NOMO-1 (cell line): ENCODE data around the gene IGF2R.
"Not testable (repeated sequence)": the region's sequence is repeated elsewhere in the genome, so short reads cannot be mapped to it uniquely, and the experiment has no call there.

Experiments used
- DNase-seq, 2 experiments: peaks; one replicate each; lab custom pipeline; 2025; ENCODE audit not compliant: unreplicated experiment in 2 of 2; lab: John Stamatoyannopoulos, UW

IGF2R gene

DNA sequence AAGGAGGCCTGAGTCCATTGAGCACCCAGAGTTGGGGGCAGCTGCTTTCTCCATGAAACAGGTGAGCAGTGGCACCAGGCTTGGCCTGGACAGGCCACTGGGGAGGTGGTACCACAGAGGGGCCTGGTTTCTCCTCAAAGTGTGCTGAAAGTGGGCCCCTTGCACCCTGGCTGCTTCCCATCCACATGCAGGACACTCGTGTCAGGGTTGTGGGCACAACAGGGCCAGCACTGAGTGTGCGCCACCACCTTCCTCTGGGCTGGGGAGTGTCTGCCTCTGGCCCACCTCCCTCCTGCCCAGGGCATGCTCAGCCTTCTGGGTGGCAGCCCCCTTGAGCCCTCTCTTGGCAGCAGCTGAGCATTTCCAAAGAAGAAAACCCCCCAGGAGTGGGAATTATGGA, 147.5 kb downstream of the IGF2R start:
- DNase-seq = no peak

DNA sequence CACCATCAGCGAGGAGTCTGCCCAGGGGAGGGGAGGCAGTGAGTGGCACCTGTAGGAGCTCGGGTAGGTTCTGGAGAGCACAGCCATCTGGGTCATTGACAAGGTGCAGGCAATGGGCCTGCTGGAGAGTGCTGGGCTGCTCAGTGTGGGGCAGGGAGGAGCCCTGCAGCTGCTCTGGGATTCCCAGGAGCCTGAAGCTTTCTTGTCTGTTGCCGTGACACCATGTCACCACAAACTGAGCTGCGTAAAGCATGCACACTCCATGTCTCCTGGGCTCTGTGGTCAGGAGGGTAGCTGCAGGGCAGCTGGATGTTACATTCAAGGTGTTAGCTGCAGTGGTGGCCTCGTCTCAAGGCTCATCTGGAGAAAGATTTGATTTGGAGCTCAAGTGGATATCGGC, 148.3 kb downstream of the IGF2R start:
- DNase-seq = no peak

DNA sequence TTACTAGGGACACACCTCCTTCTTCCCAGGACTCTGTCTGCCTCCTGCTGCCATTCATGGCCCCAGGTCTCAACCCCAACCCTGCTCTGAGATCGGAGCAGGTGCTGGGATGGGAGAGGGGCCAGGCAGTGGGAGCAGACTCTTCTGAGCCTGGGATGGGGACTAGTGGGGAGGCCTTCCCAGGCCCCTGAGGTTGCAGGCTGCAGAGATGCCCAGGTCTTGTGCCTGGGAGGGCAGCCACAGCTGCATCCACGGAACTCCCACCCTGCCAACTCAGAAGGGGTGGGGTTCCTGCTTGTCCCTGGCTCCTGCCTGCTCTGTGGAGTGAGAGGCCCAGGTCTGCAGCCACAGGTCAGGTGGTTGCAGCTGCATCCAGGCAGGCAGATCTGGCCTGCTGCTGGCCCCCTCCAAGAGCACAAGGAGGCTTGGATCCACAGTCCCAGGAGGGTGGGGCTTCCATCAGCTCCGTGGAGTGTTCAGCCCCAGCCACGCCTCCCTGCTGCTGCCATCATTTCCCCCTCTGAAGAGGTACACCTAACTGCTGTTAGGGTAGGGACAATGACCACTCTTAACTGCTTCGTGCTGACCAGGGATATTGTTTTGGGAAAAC, 149.8 kb downstream of the IGF2R start:
- DNase-seq = no peak

DNA sequence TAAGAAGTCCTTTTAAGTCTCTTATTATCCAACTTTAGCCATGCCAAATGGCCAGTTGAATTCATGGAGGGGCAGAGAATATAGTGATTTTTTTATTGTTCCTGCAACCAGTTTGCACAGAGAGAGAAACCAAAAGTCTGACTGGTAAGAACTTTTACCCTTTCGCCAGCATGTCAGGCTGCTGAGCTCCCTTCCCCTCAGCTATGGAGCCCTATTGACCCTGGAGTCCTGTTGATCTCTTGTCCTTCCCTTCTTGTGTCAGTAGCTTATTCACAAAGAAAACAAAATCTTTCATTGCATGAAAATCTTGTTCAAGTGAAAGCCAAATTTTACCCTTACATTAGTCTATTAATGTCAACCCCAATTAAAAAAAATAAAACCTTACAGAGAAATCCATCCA, 151.2 kb downstream of the IGF2R start:
- no peak for DNase-seq

DNA sequence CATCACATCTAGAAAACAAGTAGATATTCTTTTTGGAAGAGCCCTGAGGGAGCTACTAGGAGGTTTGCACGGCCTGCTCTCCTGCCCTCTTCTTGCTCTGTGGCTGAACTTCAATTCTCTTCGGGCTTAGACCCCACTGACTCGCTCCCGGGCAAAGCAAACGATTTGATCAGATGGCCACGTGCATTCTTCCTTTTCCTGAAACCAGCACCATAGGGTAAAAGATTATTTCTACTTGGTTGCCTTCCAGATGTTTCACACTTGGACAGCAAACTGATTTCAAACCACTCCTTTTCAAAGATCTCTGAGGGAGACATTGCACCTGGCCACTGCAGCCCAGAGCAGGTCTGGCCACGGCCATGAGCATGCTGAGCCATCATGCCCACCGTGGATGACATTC, 152.7 kb downstream of the IGF2R start, which contains the start of gene SLC22A1:
TSS of gene SLC22A1 (plus strand) at position 258 of the 400 bp plus-strand sequence. CDS start at position 379, 121 bp downstream.
- DNase-seq = no peak

DNA sequence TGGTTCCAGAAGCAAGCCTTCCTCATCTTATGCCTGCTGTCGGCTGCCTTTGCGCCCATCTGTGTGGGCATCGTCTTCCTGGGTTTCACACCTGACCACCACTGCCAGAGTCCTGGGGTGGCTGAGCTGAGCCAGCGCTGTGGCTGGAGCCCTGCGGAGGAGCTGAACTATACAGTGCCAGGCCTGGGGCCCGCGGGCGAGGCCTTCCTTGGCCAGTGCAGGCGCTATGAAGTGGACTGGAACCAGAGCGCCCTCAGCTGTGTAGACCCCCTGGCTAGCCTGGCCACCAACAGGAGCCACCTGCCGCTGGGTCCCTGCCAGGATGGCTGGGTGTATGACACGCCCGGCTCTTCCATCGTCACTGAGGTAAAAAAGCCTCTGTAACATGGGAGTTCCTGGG, 153.1 kb downstream of the IGF2R start:
- no peak for DNase-seq

DNA sequence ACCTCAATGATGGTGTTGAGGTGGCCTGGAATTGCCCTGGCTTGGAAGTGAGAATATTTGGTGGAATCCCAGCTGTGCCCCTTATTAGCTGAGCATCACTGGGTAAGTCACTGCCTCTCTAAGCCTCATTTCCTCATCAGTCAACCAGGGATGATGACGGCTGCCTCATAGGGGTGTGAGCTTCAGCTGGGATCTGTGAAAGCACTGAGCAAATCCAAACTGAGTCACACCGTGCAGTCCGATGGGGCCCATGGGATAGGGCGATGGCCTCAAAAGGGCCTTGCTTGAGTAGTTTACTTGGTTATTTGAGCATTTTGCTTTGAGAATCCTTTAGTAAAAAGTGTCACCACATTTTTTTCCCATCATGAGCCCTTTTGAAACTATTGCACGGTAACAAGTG, 153.9 kb downstream of the IGF2R start:
- DNase-seq = no peak

DNA sequence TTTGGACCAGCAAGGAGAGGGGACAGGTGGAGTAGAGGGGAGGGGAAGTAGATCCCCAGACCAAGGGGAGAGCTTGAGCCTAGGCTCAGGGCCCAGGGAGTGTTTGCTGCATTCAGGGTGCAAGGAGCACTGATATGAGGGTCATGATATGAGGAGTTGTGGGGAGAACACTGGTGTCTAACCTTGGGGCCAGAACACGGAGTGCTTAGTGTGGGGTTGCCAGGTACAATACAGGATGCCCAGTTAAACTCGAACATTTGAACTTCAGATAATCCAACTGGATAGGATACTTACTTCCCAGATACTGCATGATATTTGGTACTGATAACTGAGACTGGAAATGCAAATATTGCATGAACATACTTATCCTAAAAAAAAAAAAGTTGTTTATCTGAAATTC, 155.1 kb downstream of the IGF2R start:
- DNase-seq = no peak

DNA sequence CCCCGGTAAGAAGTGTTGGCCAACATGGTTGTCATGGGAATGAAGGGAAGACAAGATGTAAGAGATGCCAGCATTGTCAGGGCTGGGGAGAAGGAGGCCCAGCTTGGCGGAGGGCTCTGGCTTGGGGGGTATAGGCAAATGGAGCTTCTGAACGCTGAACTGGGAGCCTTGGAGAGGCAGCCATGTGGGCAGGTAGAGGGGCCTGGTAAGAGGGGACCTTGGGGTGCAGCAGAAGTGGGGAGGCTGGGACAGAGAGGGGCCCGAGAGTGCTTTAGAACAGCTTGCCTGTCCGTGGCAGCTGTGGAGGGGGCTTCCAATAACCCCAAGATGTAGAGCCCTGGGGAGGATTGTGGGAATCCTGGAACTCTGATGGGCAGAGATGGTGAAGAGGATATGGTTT, 155.7 kb downstream of the IGF2R start:
- no peak for DNase-seq

DNA sequence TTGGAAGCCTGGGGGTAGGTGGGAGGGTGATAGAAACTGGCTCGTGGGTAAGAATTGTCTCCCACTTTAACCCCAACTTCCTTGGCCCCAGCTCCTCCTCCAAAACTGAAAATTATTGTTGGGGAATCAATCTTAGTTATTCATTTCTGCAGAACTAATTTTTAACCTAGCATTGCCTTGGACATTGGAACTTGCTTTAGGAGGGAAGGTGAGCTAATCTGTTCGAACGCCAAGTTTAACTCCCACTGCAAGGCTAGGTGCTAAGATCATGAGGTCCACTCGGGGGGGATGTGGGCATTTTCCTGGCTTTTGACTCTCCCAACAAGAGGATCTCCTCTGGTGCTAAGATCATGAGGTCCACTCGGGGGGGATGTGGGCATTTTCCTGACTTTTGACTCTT, 156.2 kb downstream of the IGF2R start:
- DNase-seq = not testable (repeated sequence)

DNA sequence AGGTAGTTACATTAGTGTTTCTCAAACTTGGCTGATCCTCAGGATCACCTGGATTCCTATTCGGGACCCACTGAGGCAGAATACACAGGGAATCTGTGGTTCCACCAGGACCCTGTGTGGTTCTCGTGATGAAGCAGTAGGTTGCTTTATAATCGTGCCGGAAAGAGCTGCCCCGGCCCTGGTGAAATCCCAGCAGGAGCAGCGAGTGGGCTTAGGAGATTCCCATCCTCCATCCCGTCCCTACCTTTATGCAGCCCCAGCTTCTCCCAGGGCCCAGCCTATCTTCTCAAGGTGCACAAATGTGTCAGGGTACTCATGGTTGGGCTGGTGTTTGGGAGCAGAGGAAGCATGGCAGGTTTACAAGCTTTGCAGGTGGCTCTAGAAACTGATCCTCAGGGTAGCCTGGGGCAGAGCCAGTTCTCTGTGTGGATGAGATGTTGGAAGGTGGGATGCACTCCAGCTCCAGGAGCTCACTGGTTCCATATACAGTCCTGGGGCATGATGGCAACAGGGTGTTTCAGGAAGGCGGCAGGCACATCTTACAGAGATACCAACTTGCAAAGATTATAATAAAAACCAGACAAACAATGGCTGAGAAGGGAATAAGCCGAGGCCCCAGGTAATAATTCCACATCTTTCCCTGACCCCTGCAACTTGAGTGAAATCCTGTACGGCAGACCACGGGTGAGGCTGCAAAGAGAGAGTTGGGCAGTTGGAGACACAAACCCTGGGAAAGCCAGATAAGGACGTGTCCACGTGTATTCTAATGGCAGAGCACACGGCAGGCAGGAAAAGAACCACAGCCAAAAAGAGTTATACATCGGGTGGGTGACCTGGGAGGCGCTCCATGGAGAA, 158.6 kb downstream of the IGF2R start:
- DNase-seq = no peak

DNA sequence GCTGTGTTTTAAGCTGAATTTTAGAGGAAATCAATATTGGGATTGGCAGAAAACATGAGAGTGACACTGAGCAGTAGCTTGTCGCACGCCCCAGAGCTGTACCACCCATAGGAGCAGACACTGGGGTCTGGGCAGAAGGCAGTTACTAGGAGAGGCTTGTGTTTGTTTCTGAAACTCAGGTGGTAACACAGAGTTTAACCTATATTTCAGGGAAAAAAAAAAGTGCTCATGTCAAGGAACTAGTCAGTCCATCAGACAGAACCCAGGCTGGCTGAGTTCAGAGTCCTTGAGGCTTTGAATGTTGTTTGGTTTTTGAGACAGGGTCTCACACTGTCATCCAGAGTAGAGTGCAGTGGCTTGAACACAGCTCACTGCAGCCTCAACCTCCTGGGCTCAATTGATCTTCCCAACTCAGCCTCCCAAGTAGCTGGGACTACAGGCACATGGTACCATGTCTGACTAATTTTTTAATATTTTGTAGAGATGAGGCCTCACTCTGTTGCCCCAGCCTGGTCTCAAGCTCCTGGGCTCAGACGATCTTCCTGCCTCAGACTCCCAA, 159.3 kb downstream of the IGF2R start:
- DNase-seq = no peak

DNA sequence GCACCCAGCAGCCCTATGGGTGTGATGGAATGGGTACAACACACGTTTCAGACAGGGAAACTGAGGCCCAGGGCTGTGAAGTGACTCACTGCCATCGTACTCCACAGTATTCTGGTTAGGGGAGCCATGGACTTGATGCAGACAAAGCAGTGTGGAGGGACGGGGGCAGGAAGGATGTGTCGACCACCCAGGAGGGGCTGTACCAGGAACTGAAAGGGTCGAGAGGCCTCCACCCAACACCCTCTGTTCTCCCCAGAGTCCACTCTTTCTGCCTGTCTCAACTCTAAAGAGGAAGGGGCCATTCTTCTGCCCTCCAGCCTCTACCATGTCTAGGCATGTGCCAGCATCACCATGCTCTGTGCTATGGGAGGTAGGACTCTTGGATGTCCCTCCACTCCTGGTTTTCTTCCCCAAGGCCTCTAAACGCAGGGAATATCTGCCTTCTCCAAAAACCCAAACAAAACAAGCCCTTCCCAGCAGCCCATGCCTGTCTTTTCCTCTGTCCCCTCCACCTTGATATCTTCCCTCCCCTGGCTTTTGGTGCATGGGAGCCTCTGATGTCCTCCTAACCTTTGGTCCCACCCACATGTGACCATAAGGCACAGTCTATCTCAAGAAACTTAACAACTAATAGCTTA, 160.1 kb downstream of the IGF2R start:
- no peak for DNase-seq

DNA sequence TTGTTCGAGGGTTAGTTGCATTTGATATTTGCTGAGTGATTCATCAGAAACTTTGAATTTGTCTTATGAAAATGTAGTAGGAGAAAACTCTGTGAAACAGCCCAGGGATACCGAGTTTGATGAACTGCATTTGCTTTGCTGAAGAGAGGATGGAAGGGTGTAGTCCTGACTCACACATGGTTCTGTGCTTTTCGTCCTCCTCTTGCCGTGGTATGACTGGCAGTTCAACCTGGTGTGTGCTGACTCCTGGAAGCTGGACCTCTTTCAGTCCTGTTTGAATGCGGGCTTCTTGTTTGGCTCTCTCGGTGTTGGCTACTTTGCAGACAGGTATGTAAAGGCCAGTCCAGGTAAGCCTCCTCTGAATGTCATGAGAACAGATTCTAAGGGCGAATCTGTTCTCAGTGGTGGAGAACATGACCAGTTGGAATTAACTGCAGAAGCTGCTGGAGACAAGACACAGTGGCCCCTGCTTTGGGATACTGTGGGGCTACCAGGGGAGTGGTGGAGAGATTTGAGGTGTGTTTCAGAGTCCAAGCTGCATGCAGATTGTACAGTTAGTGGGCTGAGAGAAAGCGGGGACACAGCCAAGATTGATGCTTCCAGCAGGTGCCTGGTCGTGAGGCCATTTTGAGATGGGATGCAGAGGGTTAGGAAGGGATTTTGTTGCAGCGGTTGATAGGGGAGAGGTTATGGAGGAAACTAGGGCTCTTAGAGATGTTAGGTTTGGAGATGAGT, 161.2 kb downstream of the IGF2R start:
- no peak for DNase-seq

DNA sequence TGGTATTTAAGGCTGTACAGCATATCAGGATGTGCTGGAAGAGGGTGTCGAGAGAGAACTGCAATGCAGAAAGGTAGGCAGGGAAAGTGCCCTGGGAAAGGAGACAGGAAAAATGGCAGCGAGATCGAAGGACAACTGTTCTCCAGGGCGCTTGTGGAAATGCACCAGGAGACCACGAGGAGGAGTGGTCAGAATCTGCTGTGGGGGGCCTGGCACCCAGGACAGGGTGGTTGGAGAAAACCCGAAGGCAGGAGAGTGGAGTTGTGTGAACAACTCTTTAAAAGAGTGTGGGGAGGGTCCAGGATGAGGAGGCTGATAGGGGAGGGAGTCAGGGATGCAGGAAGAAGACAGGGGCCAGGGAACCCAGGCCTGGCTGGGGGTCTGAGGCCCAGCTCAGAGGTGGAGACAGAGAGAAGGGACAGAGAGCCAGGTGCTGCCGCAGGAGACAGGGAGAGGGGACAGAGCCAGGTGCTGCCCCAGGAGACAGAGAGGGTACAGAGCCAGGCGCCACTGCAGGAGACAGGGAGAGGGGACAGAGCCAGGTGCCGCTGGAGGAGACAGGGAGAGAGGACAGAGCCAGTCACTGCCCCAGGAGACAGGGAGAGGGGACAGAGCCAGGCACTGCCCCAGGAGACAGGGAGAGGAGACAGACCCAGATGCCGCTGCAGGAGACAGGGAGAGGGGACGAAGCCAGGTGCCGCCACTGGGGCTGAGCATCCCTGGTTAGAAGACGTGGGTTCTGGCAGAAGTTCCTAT, 162.0 kb downstream of the IGF2R start:
- DNase-seq = no peak

DNA sequence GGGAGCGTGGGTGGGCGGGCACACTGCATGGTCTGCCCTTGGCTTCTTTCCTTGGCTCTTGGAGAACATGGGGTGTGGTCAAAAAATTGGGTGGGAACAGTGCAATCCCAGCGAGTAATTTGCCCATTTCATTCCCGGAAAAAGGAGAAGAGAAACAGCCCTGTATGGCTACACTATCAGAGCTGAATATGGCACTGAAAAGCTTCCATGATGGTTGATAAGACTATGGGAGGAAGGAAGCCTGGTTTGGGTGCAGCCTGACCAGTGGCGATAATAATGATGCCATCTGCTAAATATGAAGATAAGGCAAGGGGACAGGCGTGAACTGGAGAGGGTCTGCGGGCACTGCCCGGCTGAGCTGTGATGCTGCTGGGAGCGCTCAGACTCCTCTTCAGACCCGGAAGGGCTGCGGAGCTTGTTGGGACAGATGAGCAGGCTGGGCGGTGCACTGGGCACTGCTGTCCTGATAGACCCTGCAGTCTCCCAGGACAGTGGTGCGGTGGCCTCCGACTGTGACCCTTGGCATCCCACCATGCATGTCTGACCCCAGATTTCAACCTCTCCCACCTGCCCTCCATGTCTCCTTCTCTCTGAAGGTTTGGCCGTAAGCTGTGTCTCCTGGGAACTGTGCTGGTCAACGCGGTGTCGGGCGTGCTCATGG, 162.9 kb downstream of the IGF2R start:
- no peak for DNase-seq

DNA sequence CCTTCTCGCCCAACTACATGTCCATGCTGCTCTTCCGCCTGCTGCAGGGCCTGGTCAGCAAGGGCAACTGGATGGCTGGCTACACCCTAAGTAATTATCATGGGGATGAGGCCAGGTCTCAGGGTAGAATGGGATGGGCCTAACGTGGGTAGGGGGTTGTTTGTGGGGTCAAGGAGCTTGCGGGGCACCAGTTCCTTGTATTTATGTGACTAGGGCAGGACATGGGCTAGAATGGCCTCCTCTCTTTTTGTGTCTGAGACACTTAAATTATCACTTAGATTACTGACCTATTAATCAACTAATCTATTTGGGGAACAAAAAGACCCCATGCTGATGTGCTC, 163.4 kb downstream of the IGF2R start:
- DNase-seq = no peak

DNA sequence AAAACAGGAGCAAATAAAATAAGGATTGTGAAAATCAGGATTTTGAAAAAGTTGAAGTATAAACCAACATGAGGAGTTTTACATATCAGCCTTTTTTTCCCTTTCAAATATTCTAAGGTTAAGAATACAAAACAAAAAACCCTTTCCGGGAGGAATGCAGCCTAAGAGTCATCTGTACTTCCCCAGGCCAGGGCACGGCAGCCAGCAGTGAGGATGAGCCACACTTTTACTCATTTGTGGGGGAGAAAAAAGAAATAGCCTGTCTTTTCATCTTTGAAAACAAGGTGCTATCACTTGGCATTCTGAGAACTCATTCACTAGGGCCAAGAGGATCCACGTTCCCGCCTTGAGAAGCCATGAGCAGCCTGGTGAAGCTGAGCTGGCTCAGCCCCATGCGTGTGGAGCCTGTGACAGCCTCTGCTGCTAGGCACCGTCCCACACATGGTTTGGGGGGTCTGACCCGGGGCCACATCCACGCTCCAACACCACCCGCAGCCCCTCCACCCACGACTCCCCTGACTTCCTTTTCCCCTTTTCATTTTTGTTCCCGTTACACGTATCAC, 164.0 kb downstream of the IGF2R start:
- no peak for DNase-seq
